Stimulated activated CD4-positive, alpha-beta T cell treated with anti-CD3 and anti-CD28 coated beads, TNF-alpha, amount 100 ng/mL, for 48 hours (primary cell): ENCODE results near the gene RMRP.
"Not testable (repeated sequence)": the region's sequence is repeated elsewhere in the genome, so short reads cannot be mapped to it uniquely, and the experiment has no call there.

ENCODE experiments used
- DNase-seq, 3 donors: peaks; one replicate each; pipeline ENCODE4 v3.0.0-alpha.2; 2020; ENCODE audit warnings: low read depth in 3 of 3

The RMRP gene

GRCh38 chr9:35665471-35665818 lies 7.6 kb upstream of the RMRP start:
- no peak for DNase-seq

GRCh38 chr9:35664531-35665470 lies 7.0 kb upstream of the RMRP start, which contains the start of gene ARHGEF39:
ARHGEF39 (minus strand) TSS chr9:35665195; CDS start chr9:35665169, 26 bp downstream.
- DNase-seq, result peak; percentile 54 to 66 (median 61)

DNA sequence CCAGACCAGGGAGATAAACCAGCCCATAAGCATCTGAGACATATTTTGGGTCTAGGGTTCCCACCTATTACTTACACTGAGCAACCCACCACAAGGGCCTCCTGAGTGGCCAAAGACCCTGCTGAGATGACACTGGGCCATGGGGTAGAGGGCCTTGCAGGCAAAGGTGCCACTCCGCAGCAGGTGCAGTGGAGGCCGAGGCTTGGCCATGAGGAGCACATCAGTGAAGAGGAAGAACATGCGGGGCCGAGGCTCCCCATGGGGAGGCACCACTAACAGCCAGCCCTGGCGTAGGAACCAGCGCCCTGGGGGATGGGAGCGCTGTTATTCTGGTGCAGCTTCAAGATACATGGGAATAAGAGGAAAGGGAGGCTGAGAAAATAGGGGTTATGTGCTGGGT lies 4.6 kb upstream of the RMRP start:
- no peak for DNase-seq

DNA sequence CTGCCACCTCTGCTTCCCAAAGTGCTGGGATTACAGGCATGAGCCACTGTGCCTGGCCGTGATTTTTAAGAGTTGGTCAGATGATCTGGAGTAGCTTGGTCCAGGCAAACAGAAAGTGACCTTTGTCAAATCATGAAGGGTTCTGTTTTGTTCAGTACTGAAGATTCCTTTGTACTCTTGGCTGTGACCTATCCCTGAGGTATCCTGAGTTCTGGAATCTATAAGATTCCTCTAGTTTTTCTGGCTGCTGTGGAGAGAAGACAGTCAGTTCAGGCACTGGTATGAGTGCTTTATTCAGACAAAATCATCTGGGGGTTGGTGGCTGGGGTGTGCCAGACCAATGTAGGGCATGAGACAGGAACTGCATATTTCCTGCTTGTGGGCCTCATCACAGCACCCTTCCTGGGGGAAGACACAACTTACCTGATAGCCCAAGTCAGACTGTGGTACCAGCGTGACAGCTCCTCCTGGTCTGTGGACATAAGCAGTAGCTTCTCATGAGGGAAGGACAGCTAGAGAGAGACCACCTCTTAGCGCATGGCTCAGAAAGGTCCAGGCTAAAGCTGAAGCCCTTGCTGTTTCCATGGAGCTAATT lies 4.0 kb upstream of the RMRP start:
- DNase-seq, result no peak

GRCh38 chr9:35660966-35661415 lies 3.2 kb upstream of the RMRP start:
- no peak for DNase-seq

DNA sequence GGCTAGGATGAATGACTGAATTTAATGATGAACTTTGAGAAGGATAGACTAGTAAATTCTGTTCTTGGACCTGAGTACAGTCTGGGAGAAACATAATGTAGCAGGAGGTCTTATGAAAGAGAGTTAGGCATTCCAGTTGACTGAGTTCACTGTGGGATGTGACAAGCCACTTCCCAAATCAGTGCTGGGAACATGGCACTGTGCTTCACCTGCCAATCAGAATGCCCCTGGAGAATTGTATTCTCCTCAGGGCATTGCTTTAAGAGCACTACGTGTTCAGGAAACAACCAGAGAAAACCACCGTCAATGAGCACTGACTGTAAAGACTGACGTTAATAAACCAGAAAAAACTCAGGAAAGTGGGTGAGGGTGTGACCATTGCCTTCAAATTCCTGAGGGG lies 1.5 kb upstream of the RMRP start:
- DNase-seq, result no peak

GRCh38 chr9:35658968-35659220 lies 1.1 kb upstream of the RMRP start:
- DNase-seq, result no peak

DNA sequence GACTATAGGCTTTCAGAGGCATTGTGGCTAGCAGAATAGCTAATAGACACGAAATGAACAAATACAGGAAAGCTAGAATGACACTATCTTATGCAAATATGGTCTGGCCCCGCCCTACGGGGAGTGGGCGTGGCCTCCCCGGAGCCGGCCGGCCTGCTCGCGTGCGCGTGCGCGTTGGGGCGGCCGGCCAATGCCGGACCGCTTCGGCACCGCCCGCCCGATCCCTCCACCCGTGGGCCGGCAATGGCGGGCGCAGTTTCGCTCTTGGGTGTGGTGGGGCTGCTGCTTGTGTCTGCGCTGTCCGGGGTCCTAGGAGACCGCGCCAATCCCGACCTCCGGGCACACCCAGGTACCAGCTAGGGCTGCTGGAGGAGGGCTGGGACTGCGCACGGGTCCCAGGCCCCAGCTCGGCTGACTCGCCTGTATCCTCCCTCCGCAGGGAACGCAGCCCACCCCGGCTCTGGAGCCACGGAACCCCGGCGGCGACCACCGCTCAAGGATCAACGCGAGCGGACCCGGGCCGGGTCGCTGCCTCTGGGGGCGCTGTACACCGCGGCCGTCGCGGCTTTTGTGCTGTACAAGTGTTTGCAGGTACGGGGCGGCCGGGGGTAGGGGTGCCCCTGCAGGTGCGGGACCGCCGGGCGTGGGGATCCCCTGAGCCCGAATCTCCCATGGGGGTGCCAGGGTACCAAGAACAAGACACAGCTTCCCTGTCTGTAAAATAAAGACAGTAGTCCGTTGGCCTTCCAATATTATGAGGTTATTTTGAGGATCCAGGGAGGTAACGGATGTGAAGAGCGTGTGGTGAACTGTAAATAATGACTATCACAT lies 533 bp upstream of the RMRP start, which contains the start of gene CCDC107:
TSS of gene CCDC107 (plus strand) at position 156 of the 831 bp plus-strand sequence. CDS start at position 244, 88 bp downstream.
- DNase-seq, result peak; percentile 57 to 78 (median 71)

- DNase-seq, result no peak
Observed at GRCh38 chr9:35656831-35657545, 831 bp downstream of the RMRP start.

DNA sequence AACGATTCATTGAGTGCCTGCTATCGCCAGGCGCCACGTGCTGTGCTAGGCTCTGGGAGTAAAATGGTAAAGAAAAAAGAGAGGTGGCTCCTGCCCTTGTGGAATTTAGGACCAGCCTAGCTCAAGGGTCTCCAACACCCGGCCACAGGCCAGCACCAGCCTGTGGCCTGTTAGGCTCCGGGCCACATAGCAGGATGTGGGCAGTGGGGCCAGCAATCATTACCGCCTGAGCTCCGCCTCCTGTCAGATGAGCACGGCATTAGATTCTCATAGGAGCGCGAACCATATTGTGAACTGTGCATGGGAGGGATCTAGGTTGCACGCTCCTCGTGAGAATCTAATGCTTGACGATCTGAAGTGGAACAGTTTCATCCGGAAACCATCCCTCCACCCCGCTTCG lies 1.5 kb downstream of the RMRP start:
- no peak for DNase-seq

GRCh38 chr9:35653611-35654010 lies 4.2 kb downstream of the RMRP start:
- DNase-seq, result no peak

GRCh38 chr9:35652829-35653209 lies 5.0 kb downstream of the RMRP start:
- no peak for DNase-seq

DNA sequence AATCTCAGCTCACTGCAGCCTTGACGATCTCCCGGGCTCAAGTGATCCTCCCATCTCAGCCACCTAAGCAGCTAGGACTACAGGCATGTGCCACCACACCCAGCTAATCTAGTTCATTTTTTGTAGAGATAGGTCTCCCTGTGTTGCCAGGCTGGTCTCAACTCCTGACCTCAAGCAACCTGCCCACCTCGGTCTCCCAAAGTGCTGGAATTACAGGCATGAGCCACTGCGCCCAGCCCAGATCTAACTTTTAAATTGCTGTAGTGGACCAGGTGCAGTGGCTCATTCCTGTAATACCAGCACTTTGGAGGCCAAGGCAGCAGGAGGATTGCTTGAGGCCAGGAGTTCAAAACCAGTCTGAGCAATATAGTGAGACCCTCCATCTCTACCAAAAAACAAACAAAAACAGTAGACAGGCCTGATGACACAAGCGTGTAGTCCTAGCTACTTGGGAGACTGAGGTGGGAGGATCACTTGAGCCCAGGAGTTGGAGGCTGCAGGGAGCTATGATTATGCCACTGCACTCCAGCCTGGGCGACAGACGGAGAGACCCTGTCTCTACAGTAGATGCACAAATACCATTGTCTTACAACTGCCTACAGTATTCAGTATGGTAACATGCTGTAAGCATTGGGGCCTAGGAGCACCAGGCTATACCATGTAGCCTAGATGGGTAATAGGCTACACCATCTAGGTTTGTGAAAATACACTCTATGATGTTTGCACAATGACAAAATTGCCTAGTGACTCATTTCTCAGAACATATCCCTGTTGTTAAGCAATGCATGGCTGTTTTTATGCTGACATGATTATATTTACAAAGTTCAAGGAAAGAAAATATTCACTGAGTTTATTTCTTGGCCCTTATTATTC lies 5.6 kb downstream of the RMRP start:
- DNase-seq, result no peak

DNA sequence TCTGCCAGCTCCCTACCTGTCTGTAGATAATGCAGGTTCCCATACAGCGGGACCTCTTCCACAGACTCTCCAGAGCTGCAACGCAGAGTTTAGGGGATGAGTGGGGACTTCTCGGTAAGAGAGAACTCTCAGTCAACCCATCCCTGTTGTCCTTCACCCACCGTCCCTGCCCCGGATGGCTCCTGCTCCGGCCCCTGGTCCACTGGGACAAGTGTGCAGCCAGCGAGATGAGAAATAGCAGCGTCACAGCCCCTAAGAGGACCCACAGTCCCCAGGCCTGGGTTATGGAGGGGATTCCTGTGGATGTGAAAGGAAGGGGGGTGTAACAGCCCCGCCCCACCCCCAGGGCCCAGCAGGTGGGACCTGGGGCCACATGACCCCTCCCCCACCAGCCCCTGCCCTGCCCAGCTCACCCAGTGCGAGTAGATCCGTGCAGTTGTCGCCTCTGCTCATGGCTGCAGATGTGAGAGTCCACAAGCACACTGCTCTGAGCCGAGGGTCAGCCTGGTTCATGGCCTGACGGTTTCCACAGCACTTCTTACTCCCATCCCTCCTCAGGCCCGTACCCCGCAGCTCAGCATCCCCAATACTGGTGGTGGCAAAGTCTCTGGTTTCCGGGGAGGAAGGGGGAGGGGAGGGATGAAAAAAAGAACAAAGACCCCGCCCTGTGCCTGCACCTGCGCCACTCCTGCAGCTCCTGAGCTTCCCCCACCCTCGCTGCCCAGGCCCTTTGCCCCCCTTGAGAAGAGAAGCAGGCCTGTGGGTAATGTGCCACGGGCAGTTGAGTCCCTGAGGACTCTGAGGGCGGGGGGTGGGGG lies 7.3 kb downstream of the RMRP start, which contains the start of gene SIT1:
TSS of gene SIT1 (minus strand) at position 591 of the 818 bp plus-strand sequence. CDS start at position 513, 78 bp downstream.
- peak in 1 of 3 donors; percentile 48 for DNase-seq

- DNase-seq, result peak in 1 of 3 donors; percentile 35
Observed at GRCh38 chr9:35649431-35650340, 8.1 kb downstream of the RMRP start.

GRCh38 chr9:35646533-35647265 lies 11.1 kb downstream of the RMRP start:
- DNase-seq, result peak; percentile 79 to 90 (median 82)

DNA sequence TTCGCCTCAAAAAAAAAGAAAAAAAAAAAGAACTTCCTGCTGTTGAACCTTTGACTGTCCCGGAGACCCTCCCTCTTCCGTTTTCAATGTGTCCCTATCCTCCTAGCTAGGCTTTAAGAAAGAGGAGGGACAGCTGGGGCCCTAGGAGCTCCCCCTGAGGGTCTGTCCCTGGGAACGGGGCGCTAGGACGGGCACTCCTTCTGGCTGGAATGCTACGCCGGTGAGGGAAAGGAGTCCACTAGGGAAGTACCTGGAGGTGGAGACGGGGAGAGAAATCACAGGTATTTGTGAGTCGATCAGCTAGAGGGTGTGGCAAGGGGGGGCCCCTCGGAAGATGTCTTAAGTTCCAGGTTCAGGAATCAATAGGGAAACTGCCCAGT lies 11.7 kb downstream of the RMRP start:
- DNase-seq, result no peak

DNA sequence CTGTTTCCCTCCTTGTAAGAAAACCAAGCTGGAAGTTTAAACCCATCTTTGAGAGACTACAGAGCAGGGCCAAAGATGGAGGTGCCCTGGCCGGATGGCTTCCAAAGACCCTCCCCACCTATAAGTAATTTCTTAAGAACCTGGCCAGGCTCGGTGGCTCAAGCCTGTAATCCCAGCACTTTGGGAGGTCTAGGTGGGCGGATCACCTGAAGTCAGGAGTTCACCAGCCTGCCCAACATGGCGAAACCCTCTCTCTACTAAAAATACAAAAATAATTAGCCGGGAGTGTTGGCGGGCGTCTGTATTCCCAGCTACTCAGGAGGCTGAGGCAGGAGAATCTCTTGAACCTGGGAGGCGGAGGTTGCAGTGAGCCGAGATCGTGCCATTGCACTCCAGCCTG lies 12.1 kb downstream of the RMRP start:
- not testable (repeated sequence) for DNase-seq
